OCI-LY1 (cell line): ENCODE results near the gene PATJ.

ENCODE experiments used
- H2AFZ ChIP-seq: fragments of 200-600 bp; sonication (generic), shearing (Covaris generic); 2 replicates; pipeline ENCODE4 v1.6.0; 2014; ENCODE audit warnings: antibody characterized with exemption, mild to moderate bottlenecking, low read length
- H3F3A ChIP-seq: fragments of 200-600 bp; sonication (generic), shearing (Covaris generic); 2 replicates; pipeline ENCODE4 v1.6.0; 2014; ENCODE audit warnings: mild to moderate bottlenecking, antibody characterized with exemption, low read length, moderate library complexity; ENCODE audit not compliant: insufficient read depth
- H3K27ac ChIP-seq: fragments of 200-600 bp; sonication (generic); 2 replicates; pipeline ENCODE4 v1.5.1; 2014; ENCODE audit warnings: low read length, mixed run types, mild to moderate bottlenecking, low read depth; ENCODE audit not compliant: poor library complexity, severe bottlenecking
- H3K27me3 ChIP-seq: fragments of 200-600 bp; sonication (generic); 2 replicates; pipeline ENCODE4 v1.6.0; 2014; ENCODE audit warnings: antibody characterized with exemption, mild to moderate bottlenecking, low read length, moderate library complexity; ENCODE audit not compliant: insufficient read depth
- H3K36me3 ChIP-seq: fragments of 200-600 bp; sonication (generic); 2 replicates; pipeline ENCODE4 v1.6.1; 2014; ENCODE audit warnings: mild to moderate bottlenecking, antibody characterized with exemption, low read length, moderate library complexity, mixed read lengths; ENCODE audit not compliant: insufficient read depth
- H3K4me1 ChIP-seq: fragments of 200-600 bp; sonication (generic); 2 replicates; pipeline ENCODE4 v1.5.1; 2014; ENCODE audit warnings: mild to moderate bottlenecking, low read length, moderate library complexity; ENCODE audit not compliant: insufficient read depth, severe bottlenecking
- H3K4me2 ChIP-seq: fragments of 200-600 bp; sonication (generic), shearing (Covaris generic); 2 replicates; pipeline ENCODE4 v1.6.1; 2014; ENCODE audit warnings: low read length
- H3K4me3 ChIP-seq: fragments of 200-600 bp; sonication (generic); 2 replicates; pipeline ENCODE4 v1.5.1; 2014; ENCODE audit warnings: low read length, low read depth, mild to moderate bottlenecking, mixed read lengths; ENCODE audit not compliant: poor library complexity, severe bottlenecking
- H3K79me2 ChIP-seq: fragments of 200-600 bp; shearing (Covaris generic); 2 replicates; pipeline ENCODE4 v1.6.1; 2016; ENCODE audit warnings: mixed run types, low read length, mixed read lengths; ENCODE audit not compliant: insufficient read depth
- H3K9ac ChIP-seq: fragments of 200-600 bp; sonication (generic), shearing (Covaris generic); 2 replicates; pipeline ENCODE4 v1.6.1; 2014; ENCODE audit warnings: mild to moderate bottlenecking, low read length, mixed read lengths
- H3K9me2 ChIP-seq: fragments of 200-600 bp; sonication (generic), shearing (Covaris generic); 2 replicates; pipeline ENCODE4 v1.6.1; 2014; ENCODE audit warnings: low read depth, mild to moderate bottlenecking, low read length, mixed read lengths
- H3K9me3 ChIP-seq: fragments of 200-600 bp; shearing (Covaris generic); 2 replicates; pipeline ENCODE4 v1.6.1; 2014; ENCODE audit warnings: low read length, mixed read lengths
- H4K20me1 ChIP-seq: fragments of 200-600 bp; sonication (generic), shearing (Covaris generic); 2 replicates; pipeline ENCODE4 v1.6.0; 2016; ENCODE audit warnings: mild to moderate bottlenecking, low read length; ENCODE audit not compliant: insufficient read depth
- CTCF ChIP-seq: fragments of 200-600 bp; sonication (generic), shearing (Covaris generic); IDR thresholded peaks from 2 replicates; pipeline ENCODE4 v1.5.1; 2017; ENCODE audit warnings: mild to moderate bottlenecking, antibody characterized with exemption, low read length, moderate library complexity, mixed read lengths
- EZH2 ChIP-seq: fragments of 200-600 bp; sonication (generic), shearing (Covaris generic); IDR thresholded peaks from 2 replicates; pipeline ENCODE4 v1.8.0; 2017; ENCODE audit warnings: borderline replicate concordance, mixed run types, mild to moderate bottlenecking, antibody characterized with exemption, low read length, moderate library complexity, mixed read lengths

The PATJ gene

GRCh38 chr1:62208087-62208486, 465.8 kb downstream of the PATJ start:
- no peaks in the 10 kb centered on the region for H3K79me2 ChIP-seq
- TF ChIP-seq EZH2, result no peak
- TF ChIP-seq CTCF, result no peak
- H2AFZ ChIP-seq, result no peak overlapping the region
- H3K27ac ChIP-seq, result no peak overlapping the region
- H3K9me3 ChIP-seq, result peaks cover 11% of the 10 kb centered on the region
- H4K20me1 ChIP-seq, result no peaks in the 10 kb centered on the region
- no peaks in the 10 kb centered on the region for H3K9me2 ChIP-seq
- H3K4me1 ChIP-seq, result no peaks in the 10 kb centered on the region
- no peak overlapping the region for H3K4me3 ChIP-seq
- H3K36me3 ChIP-seq, result no peaks in the 10 kb centered on the region
- no peak overlapping the region for H3K9ac ChIP-seq
- no peaks in the 10 kb centered on the region for H3K27me3 ChIP-seq
- no peaks in the 10 kb centered on the region for H3F3A ChIP-seq
- H3K4me2 ChIP-seq, result no peak overlapping the region

- Histone ChIP-seq H3K27me3 (no peaks in the 10 kb centered on the region), H3K27ac (no peak overlapping the region), H3K4me1 (no peaks in the 10 kb centered on the region), H3K36me3 (no peaks in the 10 kb centered on the region), H3F3A (no peaks in the 10 kb centered on the region), H3K9me2 (no peaks in the 10 kb centered on the region), H3K9ac (no peak overlapping the region), H3K4me3 (no peak overlapping the region), H3K9me3 (peaks cover 11% of the 10 kb centered on the region), H2AFZ (no peak overlapping the region), H3K79me2 (no peaks in the 10 kb centered on the region), H3K4me2 (no peak overlapping the region), H4K20me1 (no peaks in the 10 kb centered on the region)
- TF ChIP-seq EZH2 (no peak), CTCF (no peak)
These were observed 466.7 kb downstream of the PATJ start for GRCh38 chr1:62208970-62209369.

- Histone ChIP-seq H3K4me1 (no peaks in the 10 kb centered on the region), H3K9me2 (no peaks in the 10 kb centered on the region), H3K4me2 (no peak overlapping the region), H3K79me2 (no peaks in the 10 kb centered on the region), H4K20me1 (no peaks in the 10 kb centered on the region), H3F3A (no peaks in the 10 kb centered on the region), H2AFZ (no peak overlapping the region), H3K27ac (no peak overlapping the region), H3K9me3 (peaks cover 11% of the 10 kb centered on the region), H3K9ac (no peak overlapping the region), H3K4me3 (no peak overlapping the region), H3K27me3 (no peaks in the 10 kb centered on the region), H3K36me3 (no peaks in the 10 kb centered on the region)
- TF ChIP-seq CTCF, result no peak
- TF ChIP-seq EZH2, result no peak
These were observed 467.8 kb downstream of the PATJ start for GRCh38 chr1:62209931-62210595.
